GM18861 (cell line): ENCODE data around the gene RASSF4.

ENCODE experiments used
- ATAC-seq: cut with Tn5 transposase; IDR thresholded peaks from one replicate; pipeline ENCODE4 v1.9.1; 2021; ENCODE audit not compliant: unreplicated experiment

Gene RASSF4, protein sequence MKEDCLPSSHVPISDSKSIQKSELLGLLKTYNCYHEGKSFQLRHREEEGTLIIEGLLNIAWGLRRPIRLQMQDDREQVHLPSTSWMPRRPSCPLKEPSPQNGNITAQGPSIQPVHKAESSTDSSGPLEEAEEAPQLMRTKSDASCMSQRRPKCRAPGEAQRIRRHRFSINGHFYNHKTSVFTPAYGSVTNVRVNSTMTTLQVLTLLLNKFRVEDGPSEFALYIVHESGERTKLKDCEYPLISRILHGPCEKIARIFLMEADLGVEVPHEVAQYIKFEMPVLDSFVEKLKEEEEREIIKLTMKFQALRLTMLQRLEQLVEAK

DNA sequence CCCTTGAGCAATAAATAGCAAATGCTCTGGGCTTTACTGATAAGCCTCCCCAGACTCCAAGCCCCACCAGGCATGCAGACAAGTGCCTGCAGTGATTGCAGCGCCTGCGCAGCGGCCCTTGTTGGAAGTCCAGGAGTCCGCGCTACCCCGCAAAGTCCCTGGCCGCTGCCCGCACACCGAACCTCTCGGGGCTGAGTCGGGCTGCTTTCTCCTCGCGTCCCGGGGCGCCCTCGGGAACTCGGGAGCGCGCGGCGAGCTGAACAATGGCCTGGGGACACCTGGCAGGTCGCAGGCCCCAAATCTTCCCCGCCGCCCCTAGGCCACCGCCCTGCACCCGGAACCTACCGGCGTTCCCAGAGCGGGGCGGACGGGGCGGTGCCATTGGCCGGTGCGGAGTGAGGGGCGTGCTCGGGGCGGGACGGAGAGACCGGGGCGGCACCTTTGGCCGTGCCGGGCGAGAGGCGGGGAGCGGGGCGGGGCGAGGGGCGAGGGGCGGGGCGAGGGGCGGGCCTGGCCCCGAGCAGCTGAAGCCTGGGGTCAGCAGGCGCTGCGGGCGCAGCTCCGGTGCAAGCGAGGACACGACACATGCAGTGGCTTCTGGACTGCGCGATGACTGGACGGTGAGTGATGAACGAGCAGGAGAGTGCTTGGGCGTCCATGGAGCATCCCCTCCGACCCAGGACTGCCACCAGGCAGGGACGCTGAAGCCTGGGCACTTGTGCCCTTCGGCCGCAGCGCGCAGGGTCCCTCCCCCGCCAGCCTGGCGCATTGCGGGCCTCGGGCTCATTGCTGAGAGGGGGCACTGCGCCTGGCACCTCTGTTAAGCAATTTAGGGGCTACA, at the start of gene RASSF4:
RASSF4 (plus strand) TSS at position 556 of the 841 bp plus-strand sequence. CDS start 10,401 bp downstream, outside the sequence.
- peak; percentile 81 for ATAC-seq

DNA sequence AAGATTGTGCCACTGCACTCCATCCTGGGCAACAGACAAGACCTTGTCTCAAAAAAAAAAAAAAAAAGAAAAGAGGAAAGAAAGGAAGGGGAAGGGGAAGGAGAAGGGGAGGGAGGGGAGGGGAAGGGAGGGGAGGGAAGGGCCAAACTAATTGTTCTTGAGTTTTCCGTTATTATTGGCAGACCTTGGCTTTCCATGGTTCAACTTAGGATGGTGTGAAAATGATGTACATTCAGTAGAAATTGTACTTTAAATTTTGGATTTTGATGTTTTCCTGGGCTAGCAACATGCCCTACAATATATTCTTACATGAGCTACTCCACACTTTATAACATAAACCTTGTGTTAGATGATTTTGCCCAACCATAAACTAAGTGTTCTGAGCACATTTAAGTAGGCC, 49.7 kb upstream of the RASSF4 start:
- ATAC-seq = no peak

DNA sequence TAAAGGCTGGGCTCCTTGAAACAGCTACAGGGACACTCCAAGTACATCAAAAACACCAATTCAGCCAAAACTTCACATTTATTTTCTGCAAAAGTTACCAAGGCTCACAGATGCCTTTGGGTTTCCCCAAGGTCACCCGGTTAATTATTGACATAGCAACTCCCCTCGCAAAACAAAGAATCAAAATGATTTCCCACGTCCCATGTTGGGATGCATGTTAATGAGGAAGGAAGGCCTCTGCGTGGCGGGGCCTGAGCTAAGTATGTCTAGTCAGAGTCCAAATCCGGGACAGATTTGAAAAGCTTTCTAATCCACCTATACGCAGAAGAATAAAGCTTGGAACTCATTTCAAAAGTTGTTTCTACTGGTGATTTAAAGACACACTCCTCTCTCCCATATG, 49.0 kb upstream of the RASSF4 start:
- no peak for ATAC-seq

DNA sequence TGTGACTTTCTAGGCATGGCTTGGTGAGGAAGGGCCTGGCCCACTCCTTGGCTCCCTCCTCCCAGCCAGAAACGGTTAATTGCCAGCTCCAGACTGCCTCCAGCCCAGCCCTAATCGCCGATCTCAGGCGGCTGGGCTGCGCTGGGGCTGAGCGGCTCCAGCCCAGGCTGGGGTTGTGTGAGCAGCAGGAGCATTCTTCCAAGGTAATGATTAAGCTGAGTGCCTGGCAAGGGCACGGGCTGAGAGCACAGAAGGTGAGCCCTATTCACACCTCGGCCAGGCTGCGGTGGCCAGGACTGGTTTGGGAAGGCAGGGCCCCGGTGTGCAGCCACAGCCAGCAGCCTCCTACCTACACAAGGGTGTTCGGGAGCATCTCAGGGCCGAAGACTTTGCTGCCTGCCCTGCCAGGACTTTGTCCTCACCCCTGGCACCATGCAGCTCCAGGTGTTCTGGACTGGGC, 48.5 kb upstream of the RASSF4 start, which contains the start of gene TMEM72:
TMEM72 (plus strand) TSS at position 257 of the 460 bp plus-strand sequence; CDS start at position 433, 176 bp downstream.
- no peak for ATAC-seq

DNA sequence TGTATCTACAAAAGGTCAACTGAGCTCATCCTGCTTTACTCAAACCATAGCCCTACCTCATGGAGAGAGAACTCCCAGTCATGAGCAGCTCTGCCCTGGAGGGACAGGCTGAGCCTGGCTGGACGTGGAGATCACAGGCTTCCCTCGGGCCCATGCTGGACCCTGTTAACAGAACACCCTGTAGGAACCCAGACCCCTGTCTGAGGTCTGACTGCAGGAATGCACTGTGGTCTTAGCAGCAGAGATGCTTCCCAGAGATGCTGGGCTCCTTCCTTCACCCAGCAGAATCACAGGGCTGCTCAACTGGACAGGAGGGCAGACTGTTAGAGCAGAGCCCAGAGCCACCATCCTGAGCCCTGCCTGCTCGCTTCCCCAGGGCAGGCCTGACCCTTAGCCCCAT, 47.7 kb upstream of the RASSF4 start:
- no peak for ATAC-seq

DNA sequence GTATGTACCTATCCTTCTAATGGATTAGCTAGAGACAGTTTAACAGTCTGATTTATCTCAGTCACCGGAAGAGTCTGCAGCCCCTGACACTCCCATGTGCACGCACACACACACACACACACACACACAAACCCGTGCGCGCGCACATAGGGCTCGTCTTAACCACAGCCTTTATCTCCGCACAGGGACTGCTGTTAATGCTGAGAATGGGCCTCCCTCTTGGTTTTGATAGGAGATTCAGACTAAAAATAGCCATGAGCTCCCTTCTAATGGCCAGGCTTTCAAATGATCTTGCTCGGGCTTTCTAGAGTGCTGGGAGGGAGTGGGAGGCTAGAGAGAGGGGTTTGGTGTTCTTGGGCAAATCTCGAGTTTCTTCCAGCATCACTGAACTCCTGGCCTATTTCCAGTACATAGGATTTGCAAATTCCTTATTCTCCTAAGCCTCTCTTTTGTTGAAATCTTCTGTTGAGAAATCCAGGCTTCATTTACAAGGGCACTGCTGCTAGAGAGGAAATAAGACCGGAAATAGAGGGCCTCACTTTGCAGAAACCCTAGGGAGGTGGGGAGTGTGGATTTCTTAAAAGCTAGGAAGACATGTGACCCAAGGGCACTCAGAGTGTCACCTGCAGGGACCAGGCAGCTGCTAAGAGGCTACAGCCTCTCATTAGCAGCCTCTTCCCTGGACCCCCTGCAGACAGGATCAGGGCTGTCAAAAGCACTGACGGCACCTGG, 46.1 kb upstream of the RASSF4 start:
- ATAC-seq = no peak

DNA sequence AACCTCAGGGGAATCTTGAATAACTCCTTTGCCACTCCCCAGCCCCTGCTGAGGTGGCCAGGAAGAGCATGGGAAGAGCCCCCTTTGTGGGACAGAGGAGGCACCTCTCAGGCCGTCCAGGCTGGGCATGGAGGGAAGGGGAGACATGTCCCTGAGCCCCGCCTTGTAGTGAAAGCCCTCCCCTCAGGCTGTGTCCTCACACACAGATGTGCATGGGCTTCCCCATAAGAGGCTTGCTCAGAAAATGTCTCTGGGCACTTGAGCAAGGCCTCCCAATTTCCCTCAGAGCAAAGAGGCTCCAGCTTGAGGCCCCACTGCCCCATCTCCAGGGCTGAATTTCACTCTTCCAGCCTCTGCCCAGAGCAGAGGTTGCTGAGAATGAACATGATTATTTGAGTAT, 44.7 kb upstream of the RASSF4 start:
- no peak for ATAC-seq

DNA sequence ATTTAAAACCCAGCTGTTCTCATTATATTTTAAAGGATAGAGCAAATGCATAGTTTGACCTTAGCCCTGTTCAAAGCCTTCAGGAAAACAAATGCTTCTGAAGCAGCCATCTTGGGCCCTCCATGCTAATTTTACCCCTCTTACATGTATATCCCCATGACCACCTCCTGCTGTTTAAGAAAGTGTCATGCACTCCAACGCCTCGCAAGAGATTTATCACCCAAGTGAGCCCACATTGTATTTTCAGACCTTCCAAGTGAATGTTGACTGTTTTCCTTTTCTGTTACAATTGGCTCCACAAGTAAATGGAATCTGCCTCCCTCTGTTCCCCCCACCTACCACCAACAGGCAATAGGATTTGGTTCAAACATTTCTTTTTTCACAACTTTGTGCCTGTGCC, 43.2 kb upstream of the RASSF4 start:
- no peak for ATAC-seq

DNA sequence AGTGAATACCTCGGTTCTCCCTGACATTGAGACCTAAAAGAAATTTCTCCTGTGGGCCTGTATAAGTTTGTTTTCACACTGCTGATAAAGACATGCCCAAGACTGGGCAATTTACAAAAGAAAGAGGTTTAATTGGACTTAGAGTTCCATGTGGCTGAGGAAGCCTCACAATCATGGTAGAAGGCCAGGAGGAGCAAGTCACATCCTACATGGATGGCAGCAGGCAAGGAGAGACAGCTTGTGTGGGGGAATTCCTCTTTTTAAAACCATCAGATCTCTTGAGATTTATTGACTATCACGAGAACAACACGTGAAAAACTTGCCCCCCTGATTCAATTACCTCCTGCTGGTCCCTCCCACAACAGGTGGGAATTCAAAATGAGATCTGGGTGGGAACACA, 41.8 kb upstream of the RASSF4 start:
- no peak for ATAC-seq

DNA sequence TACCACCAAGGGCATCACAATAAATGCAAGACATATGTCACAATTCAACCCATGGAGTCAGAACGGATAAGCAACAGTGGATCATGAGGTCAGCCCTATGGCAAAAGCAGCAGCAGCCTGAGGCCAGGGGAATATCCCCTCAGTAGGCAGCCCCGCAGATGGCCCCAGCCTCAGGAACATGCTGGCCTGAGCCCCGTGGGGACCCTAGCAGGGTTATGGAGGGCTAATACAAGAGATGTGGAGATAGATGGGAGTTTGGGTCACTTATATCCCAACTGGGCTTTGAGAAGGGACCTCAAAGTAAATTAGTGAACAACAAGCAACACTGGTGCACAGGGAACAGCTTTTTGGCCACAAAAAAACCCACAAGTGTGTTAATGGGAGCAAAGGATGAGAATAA, 39.4 kb upstream of the RASSF4 start:
- no peak for ATAC-seq

DNA sequence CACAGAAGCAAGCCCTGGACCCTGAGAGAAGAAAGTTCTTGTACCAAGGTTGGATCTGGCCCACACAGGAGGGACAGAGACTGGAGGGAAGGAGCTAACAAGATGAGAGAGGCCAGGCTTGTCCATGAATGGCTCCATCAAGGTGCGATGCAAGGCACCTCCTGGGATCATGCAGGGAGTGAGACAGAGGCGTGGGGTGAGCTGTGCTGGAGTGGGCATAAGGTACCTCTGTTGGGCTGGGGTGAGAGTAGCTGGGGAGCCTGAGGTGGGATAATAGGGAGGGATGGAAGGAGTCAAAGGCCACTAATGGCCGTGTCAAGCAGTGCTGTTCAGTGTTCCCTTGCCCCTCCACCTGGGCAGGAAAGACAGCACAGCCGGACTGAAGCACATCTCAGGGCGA, 38.5 kb upstream of the RASSF4 start:
- no peak for ATAC-seq

DNA sequence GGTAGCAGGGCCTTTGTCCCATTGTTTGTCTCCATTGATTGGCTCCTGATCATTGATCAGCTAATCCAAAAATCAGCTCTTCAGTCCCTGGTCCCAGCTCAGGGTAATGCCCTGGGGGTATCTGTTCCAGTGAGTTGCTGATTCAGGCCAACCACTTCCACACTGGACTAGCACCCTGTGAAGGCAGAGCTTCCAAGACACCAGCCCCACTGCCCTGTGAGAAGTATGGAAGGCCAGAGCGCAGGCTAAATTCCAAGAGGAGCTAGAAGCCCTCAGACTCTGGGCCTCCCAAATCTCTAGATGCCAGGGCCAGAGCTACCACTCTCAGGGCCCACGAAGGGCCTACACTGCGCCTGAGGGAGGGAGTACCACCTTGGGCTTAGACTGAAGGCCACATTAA, 38.1 kb upstream of the RASSF4 start:
- ATAC-seq = no peak

DNA sequence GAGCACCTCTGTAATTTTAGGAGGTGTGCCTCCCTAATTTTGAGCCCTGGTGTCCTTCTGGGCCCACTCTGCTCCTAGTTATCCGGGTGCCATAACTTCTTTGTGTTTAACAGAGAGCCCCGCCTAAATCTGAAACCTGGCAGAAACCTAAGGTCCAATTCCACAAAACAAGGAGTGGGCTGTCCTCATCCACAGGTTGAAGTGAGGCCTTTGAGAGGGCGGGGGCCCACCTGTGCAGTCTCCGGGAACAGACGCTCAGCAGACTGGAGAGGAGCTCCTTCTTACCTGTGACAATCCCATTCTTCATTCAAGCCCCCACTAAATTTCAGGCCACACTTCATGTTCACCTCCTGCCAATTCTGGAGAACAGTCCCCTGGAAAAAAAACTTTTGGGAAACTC, 37.6 kb upstream of the RASSF4 start:
- no peak for ATAC-seq

DNA sequence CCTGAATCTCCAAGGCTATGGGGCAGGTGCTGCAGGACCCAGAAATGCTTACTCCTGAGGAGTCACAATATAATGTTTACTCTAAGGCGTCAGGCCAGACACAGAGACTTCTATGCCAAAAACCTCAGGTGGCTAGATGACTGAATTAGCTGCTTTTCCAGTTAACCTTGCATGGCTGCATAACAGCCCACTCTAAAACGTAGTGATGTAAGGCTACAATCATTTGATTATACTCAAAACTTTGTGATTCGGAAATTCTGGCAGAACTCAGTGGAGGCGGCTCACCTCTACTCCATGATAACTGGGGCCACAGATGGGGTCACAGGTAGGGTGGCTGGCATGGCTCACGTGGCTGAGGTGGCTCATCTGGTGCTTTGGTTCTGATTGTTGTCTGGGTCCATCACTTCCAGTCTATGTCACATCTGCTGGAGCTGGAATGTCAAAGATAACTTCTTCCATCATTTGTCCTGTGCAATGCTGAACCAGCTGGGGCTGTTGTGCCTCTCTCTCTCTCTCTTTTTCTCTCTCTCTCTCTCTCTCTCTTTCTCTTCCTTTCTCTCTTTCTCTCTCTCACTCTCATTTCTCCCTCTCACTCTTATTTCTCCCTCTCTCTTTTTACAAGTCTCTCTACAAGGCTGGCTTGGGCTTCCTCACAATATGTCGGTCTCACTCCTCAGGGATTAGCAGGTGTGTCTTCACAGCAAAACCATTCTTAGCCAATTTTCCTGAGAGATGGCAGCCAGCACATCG, 36.6 kb upstream of the RASSF4 start:
- ATAC-seq = no peak

DNA sequence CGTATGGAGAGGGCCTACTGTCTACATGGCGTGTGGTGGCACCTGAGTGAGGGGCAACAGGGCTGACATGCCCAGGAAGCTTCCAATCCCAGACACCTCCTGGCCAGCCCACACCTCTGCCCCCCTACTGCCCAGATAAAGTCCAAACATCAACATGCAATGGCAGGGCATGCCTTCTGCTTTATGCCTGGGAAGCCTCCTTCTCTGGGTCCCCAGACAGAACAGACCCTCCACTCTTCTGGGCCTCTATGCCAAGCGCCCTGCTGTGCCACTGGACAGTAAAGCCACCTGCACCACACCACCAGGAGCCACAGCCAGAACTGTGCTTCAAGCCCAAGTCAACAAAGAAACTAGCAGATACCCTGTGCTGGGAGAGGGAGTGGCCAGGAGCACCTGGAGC, 36.0 kb upstream of the RASSF4 start:
- ATAC-seq = no peak

DNA sequence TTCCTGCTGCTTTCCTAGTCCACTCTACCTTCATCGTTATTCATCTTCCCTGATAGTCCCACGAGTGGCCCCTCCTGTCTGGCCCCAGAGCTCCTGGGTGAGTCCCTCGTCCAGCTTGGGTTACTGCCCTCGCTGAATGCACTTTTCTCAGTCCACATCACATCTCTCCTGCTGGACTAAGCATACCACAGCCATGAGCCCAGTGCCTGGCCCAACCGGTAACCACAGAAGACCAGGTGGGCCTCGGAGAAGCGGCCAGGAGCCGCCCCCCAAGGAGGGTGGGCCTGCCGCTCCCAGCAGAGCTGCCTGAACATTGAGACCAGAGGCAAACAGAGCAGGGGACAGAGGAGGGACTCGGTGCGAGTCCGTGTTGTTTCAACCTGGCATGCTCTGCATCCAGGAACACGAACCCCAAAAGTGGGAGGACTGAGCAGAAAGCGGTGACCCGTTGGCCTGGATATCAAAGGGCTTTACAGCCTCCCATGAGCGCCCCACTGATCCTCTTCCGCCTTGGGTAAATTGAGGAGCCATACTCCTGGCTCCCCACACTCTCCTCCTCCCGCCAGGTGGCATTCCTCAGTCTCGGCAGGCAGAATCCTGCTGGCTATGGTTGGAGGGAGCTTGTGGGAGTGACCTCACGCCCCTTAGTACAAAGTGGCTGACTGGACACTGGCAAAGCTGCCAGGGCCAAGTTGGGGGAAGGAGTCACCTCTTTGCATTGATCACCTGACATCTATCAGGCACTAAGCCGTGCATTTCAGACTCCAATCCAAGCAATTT, 35.2 kb upstream of the RASSF4 start:
- ATAC-seq = no peak

DNA sequence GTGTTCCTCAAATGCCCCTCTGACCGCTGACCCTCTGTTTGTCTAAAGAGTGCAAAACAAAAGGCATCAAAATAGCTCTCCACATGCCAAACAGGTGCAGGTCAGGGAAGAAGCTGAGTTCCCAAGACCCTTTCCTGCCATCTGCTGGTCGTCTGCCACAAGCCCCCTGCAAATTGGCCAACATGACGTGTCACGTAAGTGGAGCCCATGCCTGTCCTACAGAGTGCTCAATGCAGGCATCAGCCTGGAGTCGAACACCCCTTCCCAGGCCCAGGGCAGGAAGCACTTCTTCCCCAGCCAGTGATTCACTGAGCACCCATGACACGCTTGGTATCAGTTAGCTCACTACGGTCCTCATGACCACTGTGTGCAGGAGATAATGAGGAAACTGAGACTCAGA, 34.4 kb upstream of the RASSF4 start:
- no peak for ATAC-seq

DNA sequence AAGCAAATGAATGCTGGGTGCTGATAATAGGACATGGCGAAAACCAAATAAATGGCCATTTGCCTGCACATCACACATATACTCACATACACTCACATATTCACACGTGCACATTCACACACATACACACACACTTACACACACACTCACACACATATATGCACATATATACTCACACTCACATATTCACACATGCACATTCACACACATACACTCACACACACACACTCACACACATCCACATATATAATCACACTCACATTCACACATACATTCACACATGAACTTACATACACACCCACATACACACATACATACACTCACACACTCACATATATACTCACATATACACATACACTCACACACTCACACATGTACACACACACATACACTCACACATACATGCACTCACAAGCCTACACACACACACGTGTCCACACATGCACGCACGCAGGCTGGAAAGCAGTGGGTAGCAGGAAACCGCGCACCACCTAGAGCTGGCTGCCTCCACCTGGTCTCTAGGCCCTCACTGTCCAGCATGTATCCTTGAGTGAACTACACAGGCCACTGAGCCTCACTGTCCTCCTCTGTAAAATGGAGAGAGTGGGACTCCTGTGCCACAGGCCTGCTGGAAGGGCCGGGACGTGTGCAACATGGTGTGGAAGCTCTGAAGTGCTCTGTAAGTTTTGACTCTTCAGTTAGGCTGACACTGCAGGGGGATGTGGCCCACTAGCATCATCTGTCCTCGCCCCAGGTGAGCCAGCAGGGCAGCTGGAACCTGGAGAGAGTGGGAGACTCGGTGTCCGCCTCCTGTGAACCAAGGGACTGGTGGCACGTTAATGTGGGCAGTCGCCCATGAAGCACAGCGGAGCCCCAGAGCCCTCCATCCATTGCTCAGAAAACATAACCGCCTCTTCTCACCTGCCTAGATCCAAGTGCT, 33.5 kb upstream of the RASSF4 start:
- no peak for ATAC-seq
